K562 (cell line): ENCODE results near the gene THADA. TPM values are rescaled to one million over a fixed set of nuclear protein-coding genes. Genes with fewer than 3 reads are reported as not detected.
A peak's percentile ranks its signal among the peaks of the same experiment; 100 is the strongest.

Experiments
- ATF1 ChIP-seq, 2 experiments: fragments of 450-650 bp in 1 of 2; IDR thresholded peaks; 2 replicates each; pipeline ENCODE4 v1.6.1; 2016; ENCODE audit warnings: missing compliant biosample characterization in 1 of 2, missing genetic modification characterization in 1 of 2
- DPF2 ChIP-seq: fragments of 450-650 bp; IDR thresholded peaks from 2 replicates; pipeline ENCODE4 v1.6.1; 2016
- FOXJ2 ChIP-seq: fragments of 200-800 bp; sonication (Bioruptor generic); IDR thresholded peaks from 2 replicates; pipeline ENCODE4 v1.6.1; 2016; ENCODE audit warnings: missing genetic modification characterization, missing compliant biosample characterization
- HDAC8 ChIP-seq: fragments of 450-650 bp; IDR thresholded peaks from 2 replicates; pipeline ENCODE4 v1.6.1; 2016; ENCODE audit warnings: mild to moderate bottlenecking, missing genetic modification characterization, moderate library complexity, missing compliant biosample characterization
- HES1 ChIP-seq: fragments of 450-650 bp; IDR thresholded peaks from 2 replicates; pipeline ENCODE4 v1.6.1; 2016; ENCODE audit warnings: low read depth, mild to moderate bottlenecking, moderate library complexity
- JUN ChIP-seq, 2 experiments: sonication (generic) in 1 of 2; formaldehyde crosslinking in 1 of 2; IDR thresholded peaks; 2 replicates each; pipeline versions ENCODE4 v1.6.1 to v1.8.0; 2012 to 2022; ENCODE audit warnings: borderline replicate concordance in 2 of 2, mild to moderate bottlenecking in 2 of 2, improper control_type of control experiment in 1 of 2, low read depth in 1 of 2, low read length in 1 of 2, missing genetic modification reagents in 1 of 2
- MED1 ChIP-seq: sonication (generic); formaldehyde crosslinking; IDR thresholded peaks from 2 replicates; pipeline ENCODE4 v1.8.1; 2023; ENCODE audit warnings: missing genetic modification reagents, borderline replicate concordance
- MITF ChIP-seq: IDR thresholded peaks from 2 replicates; pipeline ENCODE4 v1.6.1; 2014; ENCODE audit warnings: antibody characterized with exemption
- MYC ChIP-seq, 2 experiments: fragments of 250-450 bp in 1 of 2; sonication (Bioruptor Pico) in 1 of 2; IDR thresholded peaks; 2 replicates each; pipeline versions ENCODE4 v1.5.1 to v1.6.1; 2012 to 2021; ENCODE audit warnings: low read depth in 2 of 2, borderline replicate concordance in 1 of 2, improper control_type of control experiment in 1 of 2, low read length in 1 of 2, mild to moderate bottlenecking in 1 of 2, moderate library complexity in 1 of 2
- RAD21 ChIP-seq, 2 experiments: fragments of 250-450 bp in 1 of 2; fragments of 450-650 bp in 1 of 2; sonication (Bioruptor Pico) in 1 of 2; formaldehyde crosslinking in 1 of 2; IDR thresholded peaks in 1 of 2; conservative IDR thresholded peaks in 1 of 2; 2 replicates each; pipeline versions ENCODE4 v1.4.0 to v1.8.0; 2020 to 2022; ENCODE audit warnings: mild to moderate bottlenecking in 2 of 2, moderate library complexity in 1 of 2
- SMARCB1 ChIP-seq: IDR thresholded peaks from 2 replicates; pipeline ENCODE4 v1.6.1; 2011; ENCODE audit warnings: improper control_type of control experiment, low read depth; ENCODE audit not compliant: insufficient read length
- SRF ChIP-seq, 2 experiments: fragments of 250-450, 450-650 bp in 1 of 2; sonication (Bioruptor Pico) in 1 of 2; sonication (generic) in 1 of 2; formaldehyde crosslinking; IDR thresholded peaks; 2 replicates each; pipeline versions ENCODE4 v1.5.0 to v1.5.1; 2020 to 2022; ENCODE audit warnings: mild to moderate bottlenecking in 1 of 2, missing genetic modification reagents in 1 of 2
- SUPT5H ChIP-seq: fragments of 450-650 bp; IDR thresholded peaks from 2 replicates; pipeline ENCODE4 v1.6.1; 2016
- ZBTB34 ChIP-seq: fragments of 250-450 bp; sonication (Bioruptor Pico); IDR thresholded peaks from 2 replicates; pipeline ENCODE4 v1.8.0; 2021; ENCODE audit warnings: mild to moderate bottlenecking, moderate library complexity
- ZKSCAN8 ChIP-seq: fragments of 200-800 bp; sonication (Bioruptor generic); IDR thresholded peaks from 2 replicates; pipeline ENCODE4 v1.6.1; 2016; ENCODE audit warnings: missing genetic modification characterization, missing compliant biosample characterization
- ZNF592 ChIP-seq: fragments of 450-650 bp; IDR thresholded peaks from 2 replicates; pipeline ENCODE4 v1.6.1; 2017; ENCODE audit warnings: antibody characterized with exemption, mild to moderate bottlenecking
- ZNF699 ChIP-seq: fragments of 250-450 bp; sonication (Bioruptor Pico); IDR thresholded peaks from 2 replicates; pipeline ENCODE4 v1.8.0; 2021; ENCODE audit warnings: mild to moderate bottlenecking, moderate library complexity; ENCODE audit not compliant: insufficient replicate concordance
- ZNF778 ChIP-seq: fragments of 450-650 bp; formaldehyde crosslinking; IDR thresholded peaks from 2 replicates; pipeline ENCODE4 v1.4.0; 2020; ENCODE audit warnings: mild to moderate bottlenecking, moderate library complexity
- polyA plus RNA-seq, 8 experiments: library from polyadenylated mRNA; depleted of rRNA in 4 of 8; stranded (reverse) in 5 of 8; unstranded in 3 of 8; fragments of >200 nt; fragmentation: Nextera tagmentation in 2 of 8; fragmentation: Illumina TruSeq in 1 of 8; extraction: Ambion mirVana in 2 of 8; extraction: Trizol in 1 of 8; gene quantifications; 2 replicates each; pipeline versions ENCODE4 v1.2.1 to v1.2.3, GENCODE V29; 2011 to 2014; ENCODE audit warnings: inconsistent platforms in 1 of 8, missing spikeins in 1 of 8
- total RNA-seq, 7 experiments: library from RNA; depleted of rRNA in 6 of 7; stranded (reverse); fragments of >200 nt in 6 of 7; fragmentation: Illumina TruSeq in 2 of 7; extraction: Trizol in 2 of 7; gene quantifications; 2 replicates each; pipeline versions ENCODE4 v1.2.1 to v1.2.3, GENCODE V29; 2011 to 2021; ENCODE audit warnings: low replicate concordance in 1 of 7

Gene THADA
- total and polyA plus RNA-seq, 9 of the 15 experiments (the other 6 are each of a cell fraction or from before 2014, with no cell fraction given), result 17.8 to 34.7 (median 31.9) TPM

GRCh38 chr2:43611987-43612894 is 16.4 kb upstream of the THADA start (continued):
- TF ChIP-seq DPF2 (0 out of 2 replicates have a peak, but pooled peaks have one; percentile 11), FOXJ2 (tag) (no peak), ATF1 (CRISPR knock-in tag; IDR thresholded peaks at IDR 0.05) (no peak), ATF1 (tag; IDR thresholded peaks at IDR 0.05) (no peak), ZBTB34 (CRISPR knock-in tag) (no peak), SMARCB1 (no peak), ZNF699 (CRISPR knock-in tag) (no peak), HES1 (no peak), ZKSCAN8 (CRISPR knock-in tag) (no peak), SRF (CRISPR knock-in tag; IDR thresholded peaks at IDR 0.05) (0 out of 4 replicates have a peak, but pooled peaks of 1 of the 2 experiments have one; percentile 12), MYC (IDR thresholded peaks at IDR 0.05; ENCODE audit: low read depth, low read length) (no peak), MYC (CRISPR knock-in tag; IDR thresholded peaks at IDR 0.05; ENCODE audit: borderline replicate concordance, low read depth) (no peak), SUPT5H (no peak), ZNF778 (no peak), MITF (no peak), HDAC8 (tag) (no peak), RAD21 (CRISPR knock-in tag; conservative IDR thresholded peaks at IDR 0.05 in 1 of 2, IDR thresholded peaks at IDR 0.05 in 1 of 2) (peak; percentile 63 to 85), ZNF592 (no peak), MED1 (CRISPR knock-in tag) (no peak), JUN (IDR thresholded peaks at IDR 0.05; ENCODE audit: borderline replicate concordance, low read depth, low read length) (0 out of 2 replicates have a peak, but pooled peaks have one; percentile 5), JUN (CRISPR knock-in tag; IDR thresholded peaks at IDR 0.05; ENCODE audit: borderline replicate concordance) (no peak)
